A549 (cell line): ENCODE data around the gene ASZ1.

Experiments
- CTCF ChIP-seq: fragments of >200 bp; sonication (Bioruptor Twin); formaldehyde crosslinking; IDR thresholded peaks from 3 replicates; pipeline ENCODE4 v1.5.1; 2016
- E2F6 ChIP-seq: IDR thresholded peaks from 2 replicates; pipeline ENCODE4 v1.6.1; 2012; ENCODE audit warnings: low read depth, borderline replicate concordance
- EP300 ChIP-seq, 2 experiments: fragments of >200 bp; sonication (Bioruptor Twin); formaldehyde crosslinking; IDR thresholded peaks; 2 replicates in 1 of 2; 3 replicates in 1 of 2; pipeline ENCODE4 v1.6.1; 2016 to 2017
- MAX ChIP-seq: IDR thresholded peaks from 2 replicates; pipeline ENCODE4 v1.6.1; 2012
- MYC ChIP-seq: IDR thresholded peaks from 2 replicates; pipeline ENCODE4 v1.6.1; 2012; ENCODE audit warnings: mild to moderate bottlenecking, inconsistent platforms, low read length, improper control_type of control experiment, borderline replicate concordance
- NR3C1 ChIP-seq: fragments of >200 bp; sonication (Bioruptor Twin); formaldehyde crosslinking; IDR thresholded peaks from 3 replicates; pipeline ENCODE4 v1.6.1; 2017
- POLR2A ChIP-seq: IDR thresholded peaks from 2 replicates; pipeline ENCODE4 v1.6.1; 2012; ENCODE audit warnings: mild to moderate bottlenecking, low read length
- POLR2AphosphoS2 ChIP-seq: conservative IDR thresholded peaks from 2 replicates; pipeline ENCODE4 v1.6.1; 2012; ENCODE audit warnings: low read length, improper control_type of control experiment, inconsistent platforms
- REST ChIP-seq: fragments of 200-600 bp; sonication (generic); IDR thresholded peaks from 2 replicates; pipeline ENCODE4 v1.6.1; 2016; ENCODE audit warnings: antibody characterized with exemption, mild to moderate bottlenecking, moderate library complexity
- SREBF2 ChIP-seq: fragments of 450-650 bp; IDR thresholded peaks from 2 replicates; pipeline ENCODE4 v1.6.1; 2014; ENCODE audit warnings: mild to moderate bottlenecking, moderate library complexity
- USF2 ChIP-seq: fragments of 450-650 bp; IDR thresholded peaks from 2 replicates; pipeline ENCODE4 v1.6.1; 2014; ENCODE audit warnings: antibody characterized with exemption
- ZC3H11A ChIP-seq: fragments of 450-650 bp; IDR thresholded peaks from 2 replicates; pipeline ENCODE4 v1.6.1; 2014; ENCODE audit warnings: antibody characterized with exemption, mild to moderate bottlenecking
- ZFP36 ChIP-seq: fragments of 450-650 bp; IDR thresholded peaks from 2 replicates; pipeline ENCODE4 v1.6.1; 2014; ENCODE audit warnings: borderline replicate concordance; ENCODE audit not compliant: partially characterized antibody

GRCh38 chr7:117325836-117326235 lies 101.5 kb downstream of the ASZ1 start:
- TF ChIP-seq ZC3H11A (no peak), NR3C1 (no peak), EP300 (IDR thresholded peaks at IDR 0.05) (no peak), CTCF (no peak), POLR2A (no peak), POLR2AphosphoS2 (no peak), E2F6 (no peak), MAX (no peak), MYC (no peak), SREBF2 (no peak), REST (no peak), USF2 (no peak), ZFP36 (no peak)
